Ovary (tissue), 3 donors: ENCODE results near the gene SMIM38.

Experiments
- EP300 ChIP-seq: sonication (generic); formaldehyde crosslinking; IDR thresholded peaks from one replicate; pipeline ENCODE4 v1.6.1; 2017; ENCODE audit warnings: antibody characterized with exemption
- TF ChIP-seq, protein P1 (sequence below), 3 donors: fragments of 450-650 bp in 2 of 3; fragments of 200-600 bp in 1 of 3; IDR thresholded peaks; one replicate each; pipeline versions ENCODE4 v1.5.1 to v1.8.0; 2016 to 2022; ENCODE audit warnings: antibody characterized with exemption in 3 of 3, mild to moderate bottlenecking in 1 of 3
- donor health status: DM: no; HTN: no; CAD: no.

DNA sequence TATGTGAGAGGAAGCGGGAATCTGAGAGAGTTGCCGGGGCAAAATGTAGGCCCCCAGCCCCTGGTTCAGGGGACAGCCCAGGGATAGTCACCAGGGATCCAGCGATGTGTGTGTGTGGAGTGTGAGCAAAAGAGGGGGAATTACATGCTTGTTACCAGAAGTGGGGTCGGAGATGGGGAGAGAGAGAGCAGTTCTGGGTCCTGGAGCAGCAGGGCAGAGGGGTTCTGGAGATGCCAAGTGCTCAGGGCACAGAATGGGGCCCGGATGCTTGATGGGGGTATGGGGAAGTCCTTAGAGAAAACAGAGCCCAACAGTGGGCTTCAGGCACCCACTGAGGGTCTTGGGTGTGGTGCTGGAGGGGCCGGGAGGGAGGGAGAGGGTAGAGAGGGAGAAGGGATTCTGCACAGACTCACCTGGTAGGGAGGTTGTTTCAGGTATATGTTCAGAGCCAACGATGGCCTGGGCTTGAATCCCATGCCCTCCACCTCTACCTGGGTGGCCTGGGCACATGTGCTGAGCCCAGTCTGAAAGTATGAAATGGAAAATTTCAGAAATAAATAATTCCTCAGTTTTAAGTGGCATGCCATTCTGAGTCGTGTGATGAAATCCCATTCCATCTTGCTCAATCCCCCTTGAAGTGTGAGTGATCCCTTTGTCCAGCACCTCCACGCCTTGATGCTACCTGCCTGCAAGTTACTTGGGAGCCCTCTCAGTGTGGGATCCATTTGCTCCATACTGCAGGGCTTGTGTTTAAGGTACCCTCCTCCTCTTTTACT lies 12.4 kb downstream of the SMIM38 start:
- TF ChIP-seq, protein P1, sequence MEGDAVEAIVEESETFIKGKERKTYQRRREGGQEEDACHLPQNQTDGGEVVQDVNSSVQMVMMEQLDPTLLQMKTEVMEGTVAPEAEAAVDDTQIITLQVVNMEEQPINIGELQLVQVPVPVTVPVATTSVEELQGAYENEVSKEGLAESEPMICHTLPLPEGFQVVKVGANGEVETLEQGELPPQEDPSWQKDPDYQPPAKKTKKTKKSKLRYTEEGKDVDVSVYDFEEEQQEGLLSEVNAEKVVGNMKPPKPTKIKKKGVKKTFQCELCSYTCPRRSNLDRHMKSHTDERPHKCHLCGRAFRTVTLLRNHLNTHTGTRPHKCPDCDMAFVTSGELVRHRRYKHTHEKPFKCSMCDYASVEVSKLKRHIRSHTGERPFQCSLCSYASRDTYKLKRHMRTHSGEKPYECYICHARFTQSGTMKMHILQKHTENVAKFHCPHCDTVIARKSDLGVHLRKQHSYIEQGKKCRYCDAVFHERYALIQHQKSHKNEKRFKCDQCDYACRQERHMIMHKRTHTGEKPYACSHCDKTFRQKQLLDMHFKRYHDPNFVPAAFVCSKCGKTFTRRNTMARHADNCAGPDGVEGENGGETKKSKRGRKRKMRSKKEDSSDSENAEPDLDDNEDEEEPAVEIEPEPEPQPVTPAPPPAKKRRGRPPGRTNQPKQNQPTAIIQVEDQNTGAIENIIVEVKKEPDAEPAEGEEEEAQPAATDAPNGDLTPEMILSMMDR (IDR thresholded peaks at IDR 0.05): no peak
- TF ChIP-seq EP300: no peak
